ENCODE measurements around the gene KSR2.

DNA sequence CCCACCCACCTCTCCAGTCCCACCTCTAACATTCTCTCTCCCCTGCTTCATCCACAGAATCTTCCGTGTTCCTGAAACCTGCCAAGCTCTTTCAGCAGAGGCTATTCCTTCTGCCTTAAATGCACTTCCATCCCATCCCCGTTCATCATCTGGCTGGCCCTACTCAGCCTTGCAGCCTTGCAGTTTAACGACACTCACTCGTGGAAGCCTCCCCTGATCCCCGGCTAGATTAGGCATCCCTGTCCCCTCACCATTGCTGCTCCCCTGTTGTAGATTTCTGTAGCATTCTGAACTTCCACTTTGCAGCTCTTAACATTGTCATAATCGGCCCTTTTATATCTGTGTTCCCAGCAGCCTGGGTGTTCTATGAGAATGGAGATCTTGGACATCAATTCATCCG lies 326.9 kb downstream of the KSR2 start:
- no peak for TF ChIP-seq GATA2 (IDR thresholded peaks at IDR 0.05; ENCODE audit: low read depth, low read length)
- TF ChIP-seq GATA3 (IDR thresholded peaks at IDR 0.05; ENCODE audit: low read depth, low read length): no peak
